ENCODE measurements around the gene ALPI.

Gene ALPI

DNA sequence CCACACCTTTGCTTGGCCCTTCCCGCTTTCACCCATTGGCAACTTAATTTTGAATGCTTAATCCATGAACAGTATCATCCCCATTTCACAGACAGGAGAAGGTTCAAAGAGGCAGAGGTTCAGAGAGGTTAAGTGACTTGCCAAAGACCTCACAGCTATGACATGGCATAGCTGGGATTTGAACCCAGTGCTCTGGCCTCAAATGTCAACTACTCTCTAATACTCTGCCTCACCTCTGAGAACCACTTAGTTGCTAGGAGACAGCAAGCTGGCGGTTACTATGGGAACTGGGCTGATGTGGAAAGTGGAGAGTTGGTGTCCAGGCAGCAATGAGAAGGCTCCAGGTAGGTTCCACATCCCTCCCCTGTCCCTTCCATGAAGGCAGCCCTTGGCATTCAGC is 48.5 kb downstream of the ALPI start:
- TF ChIP-seq, protein P1, sequence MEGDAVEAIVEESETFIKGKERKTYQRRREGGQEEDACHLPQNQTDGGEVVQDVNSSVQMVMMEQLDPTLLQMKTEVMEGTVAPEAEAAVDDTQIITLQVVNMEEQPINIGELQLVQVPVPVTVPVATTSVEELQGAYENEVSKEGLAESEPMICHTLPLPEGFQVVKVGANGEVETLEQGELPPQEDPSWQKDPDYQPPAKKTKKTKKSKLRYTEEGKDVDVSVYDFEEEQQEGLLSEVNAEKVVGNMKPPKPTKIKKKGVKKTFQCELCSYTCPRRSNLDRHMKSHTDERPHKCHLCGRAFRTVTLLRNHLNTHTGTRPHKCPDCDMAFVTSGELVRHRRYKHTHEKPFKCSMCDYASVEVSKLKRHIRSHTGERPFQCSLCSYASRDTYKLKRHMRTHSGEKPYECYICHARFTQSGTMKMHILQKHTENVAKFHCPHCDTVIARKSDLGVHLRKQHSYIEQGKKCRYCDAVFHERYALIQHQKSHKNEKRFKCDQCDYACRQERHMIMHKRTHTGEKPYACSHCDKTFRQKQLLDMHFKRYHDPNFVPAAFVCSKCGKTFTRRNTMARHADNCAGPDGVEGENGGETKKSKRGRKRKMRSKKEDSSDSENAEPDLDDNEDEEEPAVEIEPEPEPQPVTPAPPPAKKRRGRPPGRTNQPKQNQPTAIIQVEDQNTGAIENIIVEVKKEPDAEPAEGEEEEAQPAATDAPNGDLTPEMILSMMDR (conservative IDR thresholded peaks at IDR 0.05; ENCODE audit: control insufficient read depth, insufficient read depth, low read depth, low read length), result no peak
- DNase-seq (ENCODE audit: low read depth), result peak; percentile 3

DNA sequence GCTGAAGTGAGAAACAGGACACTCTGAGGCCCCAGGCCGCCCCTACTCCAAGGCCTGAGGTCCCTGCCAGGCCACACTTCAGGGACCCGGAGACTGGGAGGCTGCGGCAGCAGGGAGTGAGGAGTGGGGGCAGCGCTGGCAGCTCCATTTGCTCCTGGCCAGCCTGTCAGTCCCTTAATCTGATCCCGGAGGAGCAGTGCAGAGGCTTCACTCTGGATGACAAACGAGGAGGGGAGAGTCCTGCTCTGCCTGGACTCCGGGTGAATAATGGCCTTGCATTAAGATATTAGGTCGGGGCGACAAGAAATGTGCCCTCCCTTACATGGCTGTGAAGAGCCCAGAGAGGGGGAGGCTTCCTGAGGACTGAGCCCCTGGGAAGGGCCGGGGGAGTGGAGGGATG is 49.9 kb downstream of the ALPI start:
- TF ChIP-seq, protein P1 (conservative IDR thresholded peaks at IDR 0.05; ENCODE audit: control insufficient read depth, insufficient read depth, low read depth, low read length), result no peak
- no peak for DNase-seq (ENCODE audit: low read depth)
- no peak overlapping the region for H3K4me3 ChIP-seq (ENCODE audit: control insufficient read depth, low read depth, low read length)

More for the DNA sequence above, 48.5 kb downstream of the ALPI start:
- no peak overlapping the region for H3K4me3 ChIP-seq (ENCODE audit: control insufficient read depth, low read depth, low read length)

DNA sequence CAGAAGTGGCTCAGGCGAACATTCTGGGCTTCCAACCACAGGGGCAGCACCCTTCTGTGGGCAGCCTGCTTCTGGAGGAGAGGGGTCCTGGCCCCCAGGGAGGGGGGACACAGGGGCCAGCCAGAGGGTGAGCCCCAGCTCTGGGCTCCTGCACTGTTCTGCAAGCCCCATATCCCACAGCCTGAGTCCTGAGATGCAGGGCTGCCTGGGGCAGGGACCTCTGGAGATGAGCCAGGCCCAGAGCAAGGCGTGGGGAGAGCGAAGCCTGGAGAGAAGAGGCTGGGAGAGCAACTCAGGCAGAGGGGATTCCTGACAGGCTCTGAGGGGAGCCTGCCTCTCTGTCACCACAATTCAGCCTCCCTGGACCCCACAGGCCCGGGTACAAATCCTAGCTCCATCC is 50.8 kb downstream of the ALPI start:
- no peak for DNase-seq (ENCODE audit: low read depth)
- H3K4me3 ChIP-seq (ENCODE audit: control insufficient read depth, low read depth, low read length), result no peak overlapping the region
- TF ChIP-seq, protein P1 (conservative IDR thresholded peaks at IDR 0.05; ENCODE audit: control insufficient read depth, insufficient read depth, low read depth, low read length), result no peak

DNA sequence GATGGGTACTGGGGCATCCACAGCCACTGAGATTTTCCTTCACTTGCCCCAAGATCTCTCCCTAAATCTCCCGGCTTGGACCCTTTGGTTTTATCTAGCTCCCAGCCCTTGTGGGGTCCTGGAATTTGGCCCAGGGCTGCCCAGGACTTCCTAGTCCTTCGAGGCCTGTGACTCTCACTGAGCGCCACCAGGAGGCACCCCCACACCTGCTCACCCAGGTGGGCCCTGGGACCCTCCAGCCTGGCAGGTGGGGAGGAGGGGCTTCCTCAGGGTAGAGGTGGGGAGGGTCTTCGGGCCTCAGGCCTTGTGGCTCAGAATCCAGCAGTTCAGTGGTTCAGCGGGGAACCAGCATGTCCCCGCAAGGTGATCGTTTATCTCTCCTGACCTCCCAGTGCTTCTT is 52.3 kb downstream of the ALPI start:
- TF ChIP-seq, protein P1 (conservative IDR thresholded peaks at IDR 0.05; ENCODE audit: control insufficient read depth, insufficient read depth, low read depth, low read length), result no peak
- DNase-seq (ENCODE audit: low read depth), result no peak
- no peak overlapping the region for H3K4me3 ChIP-seq (ENCODE audit: control insufficient read depth, low read depth, low read length)

Measured in fibroblast of mammary gland (primary cell).